Anterior cingulate cortex (tissue), 58 donors: ENCODE results near the gene INSRR.
A peak's percentile ranks its signal among the peaks of the same experiment; 100 is the strongest.

Experiments used
- DNase-seq, 58 donors: peaks; one replicate each; lab custom pipeline; 2025; lab: John Stamatoyannopoulos, UW

INSRR gene

DNA sequence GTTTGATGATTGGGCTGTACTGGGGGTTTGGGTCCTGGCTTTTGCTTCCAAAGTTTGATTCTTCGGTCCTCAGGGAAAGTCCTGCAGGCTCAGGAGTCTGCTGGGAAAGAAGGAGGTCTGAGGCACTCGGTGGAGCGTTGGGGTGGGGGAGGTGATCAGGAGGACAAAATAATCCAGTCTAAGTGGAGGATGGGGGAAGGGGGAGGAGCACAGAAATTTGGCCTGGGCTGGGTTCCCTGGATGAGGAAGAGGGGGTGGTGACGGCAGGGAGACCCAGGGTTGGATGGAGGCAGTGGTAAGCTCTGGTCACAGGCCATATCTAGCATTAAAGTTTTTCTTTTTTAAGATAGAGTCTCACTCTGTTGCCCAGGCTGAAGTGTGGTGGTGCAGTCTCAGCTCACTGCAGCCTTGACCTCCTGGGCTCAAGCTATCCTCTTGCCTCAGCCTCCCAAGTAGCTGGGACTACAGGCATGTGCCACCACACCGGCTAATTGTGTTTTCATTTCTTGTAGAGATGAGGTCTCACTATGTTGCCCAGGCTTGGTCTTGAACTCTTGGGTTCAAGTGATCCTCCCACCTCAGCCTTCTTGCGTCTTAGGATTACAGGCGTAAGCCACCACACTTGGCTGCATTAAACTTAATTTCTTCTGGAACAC, 49.1 kb downstream of the INSRR start:
- no peak for DNase-seq

DNA sequence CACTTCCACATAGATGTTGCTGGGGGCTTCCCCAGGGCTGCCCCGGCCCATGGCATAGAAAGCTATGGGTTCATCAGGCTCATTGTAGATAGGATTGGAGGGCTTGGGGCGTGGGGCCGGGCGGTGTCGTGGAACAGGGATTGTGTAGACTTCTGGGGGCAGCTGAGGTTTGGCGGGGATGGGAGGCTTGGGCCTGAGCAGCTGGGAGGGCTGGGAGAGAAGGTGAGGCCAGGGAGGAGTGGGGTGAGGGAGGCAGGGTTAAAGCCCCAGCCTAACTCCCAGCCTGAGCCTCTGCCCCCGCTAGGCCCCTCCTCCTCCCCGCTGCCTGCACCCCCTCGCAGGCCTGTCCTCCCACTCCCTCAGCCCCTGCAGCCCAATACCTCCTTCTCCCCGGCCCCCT, 49.6 kb downstream of the INSRR start:
- DNase-seq = no peak

DNA sequence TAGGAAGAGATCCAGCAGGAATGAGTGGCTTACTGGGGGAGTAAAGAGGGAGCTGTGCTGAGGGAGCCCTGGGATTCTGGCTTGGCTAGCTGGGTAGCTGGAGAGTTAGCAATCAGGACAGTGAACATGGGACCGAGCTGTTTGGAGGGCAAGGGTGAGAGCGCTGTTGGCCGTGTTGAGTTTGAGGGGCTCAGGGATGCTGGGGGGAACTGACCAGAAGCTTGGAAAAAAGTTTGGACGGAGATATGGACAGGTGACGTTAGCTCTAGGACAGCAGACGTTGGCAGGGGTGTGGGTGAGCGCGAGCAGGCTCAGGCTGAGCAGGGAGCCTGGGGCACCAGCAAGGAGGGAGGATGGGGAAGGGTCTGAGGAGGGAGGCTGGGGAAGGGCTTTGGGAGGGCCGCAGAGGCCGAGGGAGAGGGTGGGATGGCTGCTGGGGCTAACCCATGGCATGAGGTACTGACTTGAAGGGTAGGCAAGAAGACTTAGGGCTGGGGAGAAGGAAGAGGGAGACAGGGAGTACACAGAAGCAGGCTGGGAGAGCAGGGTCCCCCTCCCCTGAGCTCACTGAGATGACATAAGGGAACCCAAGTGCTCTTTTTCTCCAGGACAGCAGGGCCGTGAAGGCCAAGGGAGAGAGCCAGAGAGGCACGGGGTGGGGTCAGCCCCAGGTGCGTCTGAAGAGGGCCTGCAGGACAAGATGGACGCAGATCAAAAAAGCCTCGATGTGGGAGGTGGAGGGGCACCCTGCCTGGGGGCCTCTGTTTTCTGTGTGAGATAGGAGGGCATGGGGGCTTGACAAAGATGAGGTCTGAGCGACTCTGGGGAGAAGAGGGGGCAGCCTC, 50.5 kb downstream of the INSRR start:
- no peak for DNase-seq

DNA sequence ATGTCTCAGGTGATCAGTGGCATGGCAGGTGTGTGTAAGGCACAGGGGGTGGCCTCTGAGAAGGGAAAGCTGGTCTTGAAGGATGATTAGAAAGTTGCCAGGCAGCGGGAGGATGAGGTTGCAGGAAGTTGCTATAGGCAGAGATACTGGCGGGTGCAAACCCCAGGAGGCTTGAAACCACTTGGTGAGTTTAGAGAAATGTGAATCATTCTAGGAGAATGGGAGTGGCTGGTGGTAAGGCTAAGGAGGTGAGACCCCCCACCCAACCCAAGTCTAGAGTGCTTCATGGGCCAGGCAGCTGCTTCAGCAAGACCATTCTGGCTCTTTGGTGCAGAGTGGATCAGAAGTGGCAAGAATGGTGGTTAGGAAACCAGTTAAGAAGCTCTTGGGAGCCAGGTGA, 51.3 kb downstream of the INSRR start:
- DNase-seq = no peak

DNA sequence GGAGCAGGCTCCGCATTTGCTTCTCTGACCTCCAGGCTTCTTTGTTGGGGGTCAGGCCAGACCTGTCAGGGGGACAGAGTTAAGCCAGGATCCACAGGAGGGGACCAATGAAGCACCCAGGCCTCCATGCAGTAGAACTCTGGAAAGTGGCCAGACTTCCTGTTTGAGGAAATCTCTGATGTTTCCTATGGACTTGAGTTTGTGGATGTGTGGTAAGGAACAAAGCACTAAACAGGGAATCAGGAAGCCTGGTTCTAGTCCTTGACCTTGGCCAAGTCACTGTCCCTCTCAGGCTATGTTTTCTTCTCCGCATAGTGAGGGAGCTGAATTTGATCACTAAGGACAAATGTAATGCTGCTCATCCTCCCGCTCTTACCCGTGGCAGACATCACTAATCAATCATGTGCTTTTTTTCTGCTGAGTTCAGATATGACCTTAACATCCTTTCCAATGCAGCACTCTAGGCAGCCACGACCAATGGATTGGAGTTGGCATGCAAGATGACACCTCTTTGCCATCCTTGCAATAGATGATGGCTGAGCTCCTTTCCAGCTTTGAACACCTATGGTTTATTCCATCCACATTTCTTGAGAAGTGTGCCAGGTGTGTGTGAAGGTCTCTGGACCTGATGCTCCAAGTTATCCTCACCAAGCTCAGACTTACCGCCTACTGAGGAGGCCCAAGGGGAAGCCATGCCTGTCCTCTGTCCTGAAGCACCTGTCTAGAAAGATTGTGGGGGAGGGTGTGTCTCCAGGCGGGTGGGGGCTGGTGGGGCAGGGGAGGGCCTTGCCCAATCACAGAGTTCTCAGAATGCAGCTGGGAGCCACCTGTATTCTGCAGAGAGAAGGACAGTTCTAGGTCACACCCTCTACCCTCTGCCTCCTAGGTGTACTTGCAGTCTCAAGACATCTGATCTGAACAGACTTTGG, 52.1 kb downstream of the INSRR start:
- no peak for DNase-seq

DNA sequence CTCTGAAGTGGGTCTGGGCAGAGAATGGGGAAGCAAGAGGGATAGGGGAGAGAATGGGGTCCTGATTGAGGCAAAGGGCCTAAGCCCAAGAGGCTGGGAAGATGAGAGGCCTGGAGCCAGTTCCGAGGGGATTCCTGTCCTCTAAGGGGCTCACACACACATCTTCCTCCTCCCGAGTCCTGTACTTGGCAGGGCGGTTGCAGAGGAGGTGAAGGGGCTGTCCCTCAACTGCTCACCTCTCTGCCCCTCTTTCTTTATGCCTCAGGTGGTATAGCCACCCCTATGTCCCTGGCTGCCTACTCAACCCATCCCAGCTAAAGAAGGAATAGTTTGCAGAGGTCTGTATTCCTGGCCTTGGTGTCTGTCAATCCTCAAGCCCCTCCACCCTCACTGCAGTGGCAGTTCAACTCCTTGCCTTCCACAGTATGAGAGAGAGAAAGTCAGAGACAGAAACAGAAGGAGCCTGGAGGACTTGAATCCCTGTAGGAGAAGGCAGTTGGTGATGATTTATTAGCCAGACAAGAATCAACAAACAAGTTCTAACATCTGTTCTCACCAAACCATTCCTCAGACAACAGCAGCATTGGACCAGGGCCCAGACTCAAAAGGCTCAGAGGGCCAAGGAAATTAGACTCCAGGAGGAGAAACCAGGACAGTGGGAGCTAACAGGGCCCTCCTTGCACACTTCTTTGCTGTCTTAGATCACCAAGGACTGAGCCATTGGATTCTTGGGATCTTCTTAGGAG, 53.0 kb downstream of the INSRR start:
- no peak for DNase-seq

DNA sequence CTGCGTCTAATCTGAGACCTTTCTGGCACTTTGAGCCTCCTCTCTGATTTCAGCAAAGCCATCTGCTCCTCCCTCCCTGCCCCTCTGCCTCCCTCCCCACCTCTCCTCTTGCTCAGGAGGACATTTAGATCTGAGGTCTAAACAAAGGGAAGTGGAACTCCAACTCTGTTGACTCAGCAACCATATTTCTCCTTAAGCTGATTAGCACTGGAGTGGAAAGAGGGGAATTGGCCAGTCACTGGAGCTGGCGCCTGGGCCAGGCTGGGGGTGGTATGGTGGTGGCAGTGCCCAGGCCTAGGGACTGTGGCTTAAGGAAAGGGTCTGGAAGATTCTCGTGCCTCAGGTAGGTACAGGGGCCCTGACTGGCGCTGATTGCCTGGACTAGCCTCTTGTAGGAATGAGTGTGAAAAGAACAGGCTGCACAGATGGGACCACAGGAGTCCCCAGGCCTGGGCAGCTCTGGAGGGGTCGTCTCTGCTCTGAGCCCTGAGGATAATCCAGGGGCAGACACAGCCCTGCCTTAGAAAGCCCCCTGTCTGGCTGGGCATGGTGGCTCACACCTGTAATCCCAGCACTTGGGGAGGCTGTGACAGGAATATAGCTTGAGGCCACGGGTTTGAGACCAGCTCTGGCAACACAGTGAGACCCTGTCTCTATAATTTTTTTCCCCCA, 54.2 kb downstream of the INSRR start:
- DNase-seq = peak in 20 of 58 donors; percentile 4 to 65 (median 18)

DNA sequence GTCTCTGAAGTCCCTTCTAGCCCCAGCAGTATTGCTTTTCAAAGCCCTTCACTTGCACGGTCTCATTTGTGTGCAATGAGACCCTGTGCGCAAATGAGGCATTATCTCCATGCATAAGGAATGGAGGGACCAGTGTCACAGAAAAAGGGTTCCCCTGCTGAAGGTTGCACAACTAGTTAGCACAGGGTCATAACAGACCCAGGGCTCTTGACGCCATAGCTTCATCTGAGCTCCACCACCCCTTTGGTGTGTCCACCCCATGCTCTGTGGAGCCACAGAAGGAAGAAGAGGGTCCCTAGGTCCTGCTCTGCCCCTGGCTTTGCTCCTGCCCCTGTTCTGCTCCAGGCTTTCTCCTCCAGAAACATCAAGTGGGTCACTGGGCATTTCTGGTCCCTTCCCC, 54.9 kb downstream of the INSRR start:
- no peak for DNase-seq

DNA sequence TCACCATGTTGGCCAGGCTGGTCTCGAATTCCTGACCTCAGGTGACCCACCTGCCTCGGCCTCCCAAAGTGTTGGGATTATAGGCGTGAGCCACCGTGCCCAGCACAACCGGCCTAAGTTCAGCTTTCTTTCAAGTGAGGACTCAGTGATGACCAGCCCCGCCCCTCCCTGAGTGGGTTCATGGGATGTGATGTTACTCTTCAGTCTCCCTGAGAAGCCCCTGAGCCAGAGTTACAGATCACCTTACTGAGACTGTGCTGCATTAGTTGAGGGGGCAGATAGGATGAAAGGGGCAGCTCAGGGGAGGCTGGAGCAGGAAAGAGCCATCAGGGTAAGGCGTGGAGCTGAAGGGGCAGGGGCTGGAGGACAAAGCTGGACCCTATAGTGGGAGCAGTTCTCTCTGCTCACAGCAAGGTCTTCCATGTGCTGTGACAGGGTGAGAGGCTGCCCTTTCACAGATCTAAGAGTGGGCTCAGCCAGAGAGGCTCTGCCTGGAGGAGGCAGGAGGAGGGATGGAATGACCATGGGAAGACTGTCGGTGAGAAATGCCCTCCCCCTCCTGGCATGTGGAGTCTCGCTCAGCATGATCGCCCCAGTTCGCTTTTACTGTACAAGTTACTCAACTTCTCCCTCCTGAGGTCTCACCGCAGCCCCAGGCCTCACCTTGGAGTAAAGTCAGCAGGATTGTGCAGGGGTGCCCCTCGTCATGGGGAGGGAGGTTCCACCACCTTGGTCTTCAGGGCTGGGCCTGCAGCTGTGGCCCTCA, 55.6 kb downstream of the INSRR start:
- DNase-seq = no peak

DNA sequence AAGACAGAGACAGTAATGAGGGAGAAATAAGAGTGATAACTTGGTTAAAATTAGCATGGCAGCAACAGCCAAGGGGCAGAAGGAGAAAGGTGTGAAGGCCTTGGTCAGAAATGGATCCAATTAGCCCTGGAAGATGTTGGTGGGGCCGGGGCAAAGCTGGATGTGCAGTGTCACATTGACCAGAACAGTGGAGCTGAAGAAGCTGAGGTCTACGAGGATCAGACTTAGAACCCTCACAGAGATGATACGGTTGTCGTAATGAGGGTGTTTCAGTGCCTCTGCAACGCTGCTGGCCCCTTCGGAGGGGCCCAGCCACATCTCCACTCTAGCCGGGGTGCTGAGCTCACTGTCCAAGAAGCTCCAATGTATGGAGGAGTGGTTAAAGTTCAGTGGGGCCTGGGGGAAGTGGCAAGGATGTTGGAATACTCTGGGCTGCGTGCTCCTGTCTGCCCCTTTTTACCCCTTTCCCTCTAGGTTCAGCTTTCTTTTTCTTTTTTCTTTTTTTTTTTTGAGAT, 56.4 kb downstream of the INSRR start:
- DNase-seq = no peak

DNA sequence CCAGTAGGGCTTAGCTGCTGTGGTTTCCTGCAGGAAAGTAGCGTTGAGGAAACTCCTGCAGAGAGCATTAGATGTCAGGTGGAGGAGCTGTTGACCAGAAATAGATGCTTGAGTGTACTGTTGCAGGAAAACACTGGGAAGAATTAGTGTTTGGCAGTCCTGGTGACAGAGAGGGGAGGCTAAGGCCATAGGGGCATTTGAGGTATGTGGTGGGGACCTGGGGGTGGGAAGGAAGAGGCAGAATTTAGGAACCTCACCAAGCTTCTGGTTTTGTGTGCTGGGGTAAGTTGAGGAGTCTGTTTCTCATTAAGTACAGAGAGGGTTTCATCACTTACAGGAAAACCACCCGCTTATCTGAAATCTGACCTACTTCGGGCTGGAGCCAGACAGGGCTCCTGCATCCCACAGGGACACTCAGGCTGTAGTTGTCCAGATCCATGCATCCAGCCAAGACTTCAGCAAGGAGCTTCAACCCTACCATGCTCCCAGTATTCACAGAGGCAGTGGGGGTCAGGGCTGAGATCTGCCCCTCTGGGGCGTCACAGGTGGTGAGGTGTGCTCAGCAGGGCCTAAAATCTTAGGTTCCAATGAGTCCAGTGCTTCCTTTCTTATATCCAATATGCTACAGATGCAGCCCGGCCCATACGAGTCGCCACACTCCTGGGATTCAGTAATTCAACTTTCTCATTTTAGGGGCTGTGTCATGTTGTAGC, 57.4 kb downstream of the INSRR start:
- DNase-seq = no peak

DNA sequence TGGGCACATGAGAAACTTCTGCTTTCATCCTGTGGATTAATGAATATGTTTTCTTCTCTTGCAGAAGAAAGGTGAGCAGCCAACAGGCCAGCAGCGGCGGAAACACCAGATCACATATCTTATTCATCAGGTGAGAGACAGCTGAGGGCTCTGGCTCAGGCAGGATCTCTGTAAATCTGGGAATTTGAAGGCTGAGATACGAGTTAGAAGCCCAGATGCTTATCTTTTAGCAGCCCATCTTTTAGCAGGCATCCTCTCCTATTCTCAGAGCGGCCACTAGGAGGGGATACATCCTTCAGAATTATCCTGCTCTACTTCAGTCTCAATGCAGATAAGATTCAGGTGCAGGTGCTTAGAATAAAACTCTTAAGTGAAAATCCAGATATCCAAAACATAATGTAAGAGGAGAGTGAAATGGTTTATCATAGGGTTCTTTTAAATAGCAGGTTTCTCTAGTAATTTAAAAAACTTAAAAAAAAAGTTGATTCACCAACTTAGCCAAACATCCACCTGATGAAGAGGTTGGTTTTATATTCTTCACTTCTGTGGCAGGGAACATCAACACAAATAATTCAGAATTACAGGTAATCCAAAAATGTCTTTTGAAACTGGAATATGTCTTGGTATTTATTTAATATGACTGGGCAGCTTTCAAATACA, 61.6 kb downstream of the INSRR start:
- peak in 23 of 58 donors; percentile 6 to 41 (median 20) for DNase-seq

DNA sequence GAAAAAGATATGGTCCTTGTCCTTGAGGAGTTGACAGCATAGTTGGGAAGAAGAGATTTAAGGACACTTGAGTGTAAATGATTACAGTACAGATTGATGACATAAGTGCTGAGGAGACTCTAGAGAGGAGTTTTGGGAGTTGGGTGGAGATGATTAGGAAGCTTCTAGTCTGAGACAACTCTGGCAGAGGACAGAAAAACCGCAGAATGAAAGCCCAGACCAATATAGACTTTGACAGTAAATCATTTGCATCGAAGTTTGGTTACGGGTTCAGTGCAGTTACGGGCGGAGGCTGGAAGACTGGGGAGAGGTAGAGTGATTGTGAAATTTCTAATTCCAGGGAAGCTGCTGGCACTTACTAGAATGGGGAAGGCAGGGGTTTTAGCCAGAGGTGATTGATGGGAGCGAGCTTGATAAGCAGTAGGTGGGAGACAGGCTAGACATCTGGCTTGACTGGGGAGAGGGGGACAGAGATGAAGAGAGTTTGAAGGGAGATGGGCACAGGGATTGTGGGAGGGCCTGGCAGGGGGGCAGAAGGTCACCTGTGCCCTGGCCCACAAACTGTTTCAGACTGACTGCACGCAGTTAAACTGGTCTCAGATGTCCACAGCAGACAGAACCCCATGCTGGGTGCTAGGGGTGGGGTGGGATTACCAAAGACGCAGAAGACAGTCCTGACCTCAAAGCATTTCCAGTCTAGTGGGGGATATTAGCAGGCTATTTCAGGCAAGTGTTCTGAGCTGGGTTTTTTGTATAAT, 62.4 kb downstream of the INSRR start:
- DNase-seq = no peak

DNA sequence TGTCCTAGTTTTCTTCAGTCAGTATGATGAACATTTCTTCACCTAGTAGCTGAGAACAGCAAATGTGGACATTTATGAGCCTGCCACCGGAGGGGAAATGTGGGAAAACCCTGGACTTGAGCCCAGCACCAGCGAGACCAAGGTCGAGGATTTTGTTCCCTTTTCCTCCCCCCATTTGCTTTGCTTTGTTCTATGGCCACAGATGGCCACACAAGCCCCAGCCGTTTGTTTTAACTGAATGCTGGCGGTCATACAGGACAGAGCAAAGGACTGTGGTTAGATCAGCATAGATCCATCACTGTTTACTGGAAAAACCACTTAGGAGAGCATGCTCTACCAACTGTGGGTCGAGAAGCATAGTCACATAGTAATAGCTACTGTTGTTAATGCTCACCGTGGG, 63.1 kb downstream of the INSRR start:
- peak in 38 of 58 donors; percentile 14 to 85 (median 47) for DNase-seq

DNA sequence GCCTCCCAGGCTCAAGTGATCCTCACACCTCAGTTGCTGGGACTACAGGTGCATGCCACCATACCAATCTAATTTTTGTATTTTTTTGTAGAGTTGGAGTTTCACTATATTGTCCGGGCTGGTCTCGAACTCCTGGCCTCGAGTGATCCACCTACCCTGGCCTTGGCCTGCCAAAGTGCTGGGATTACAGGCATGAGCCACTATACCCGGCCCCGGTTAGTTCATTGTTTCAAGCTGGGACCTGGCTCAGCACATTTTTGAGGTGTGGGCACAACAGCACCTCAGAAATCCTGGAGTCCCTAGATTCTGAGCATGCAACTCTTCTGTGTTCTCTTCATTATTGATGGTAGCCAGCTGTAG, 63.6 kb downstream of the INSRR start:
- peak in 3 of 58 donors; percentile 47 to 56 (median 48) for DNase-seq

DNA sequence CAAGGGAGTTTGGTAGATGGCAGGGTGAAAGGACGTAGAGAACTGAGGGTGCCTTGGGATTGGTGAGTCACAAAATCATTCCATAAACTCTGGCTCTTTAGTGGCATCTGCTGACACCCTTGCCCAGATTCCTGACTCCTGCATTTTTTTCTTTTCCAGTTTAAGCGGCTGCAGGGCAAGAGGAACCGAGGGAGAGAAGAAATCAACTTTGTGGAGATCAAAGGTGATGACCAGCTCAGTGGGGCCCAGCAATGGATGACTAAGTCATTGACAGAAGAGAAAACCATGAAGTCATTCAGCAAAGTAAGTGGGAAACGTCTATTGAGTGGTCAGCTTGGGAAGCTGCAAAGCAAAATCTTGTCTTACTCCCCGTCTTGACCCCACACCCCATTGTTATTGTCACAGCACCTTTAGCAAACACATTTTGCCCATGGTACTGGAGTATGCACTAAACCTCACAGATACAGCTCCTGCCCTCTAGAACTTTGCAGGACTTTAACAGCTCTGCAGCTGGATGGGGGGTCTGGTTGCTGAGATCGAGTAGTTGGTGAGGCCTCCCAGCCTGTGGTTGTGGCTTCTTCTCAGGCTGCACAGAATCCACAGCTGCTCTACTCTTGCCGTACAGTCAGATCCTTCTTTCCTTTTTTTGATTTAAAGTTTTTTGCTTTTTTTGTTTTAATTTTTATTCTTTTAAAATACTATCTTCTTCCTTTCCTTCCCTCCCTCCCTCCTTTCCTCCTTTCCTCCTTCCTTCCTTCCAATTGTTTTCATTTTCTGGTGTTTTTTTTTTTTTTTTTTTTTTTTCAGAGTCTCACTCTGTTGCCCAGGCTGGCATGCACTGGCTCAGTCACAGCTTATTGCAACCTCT, 64.2 kb downstream of the INSRR start:
- no peak for DNase-seq
